Breast epithelium (tissue), 4 donors: ENCODE data around the gene SP2. TPM values are rescaled to one million over a fixed set of nuclear protein-coding genes. Genes with fewer than 3 reads are reported as not detected.
A peak's percentile ranks its signal among the peaks of the same experiment; 100 is the strongest.

Experiments used
- DNase-seq, 2 donors: peaks; one replicate each; pipeline ENCODE4 v3.0.0-alpha.2; 2019; ENCODE audit warnings: low spot score in 2 of 2
- H3K27ac ChIP-seq, 2 donors: fragments of 200-600 bp; sonication (generic) in 1 of 2; one replicate each; pipeline ENCODE4 v1.5.1; 2016 to 2019; ENCODE audit warnings: mild to moderate bottlenecking in 1 of 2
- H3K27me3 ChIP-seq, 2 donors: fragments of 200-600 bp; sonication (generic) in 1 of 2; one replicate each; pipeline versions ENCODE4 v1.5.1 to v1.6.0; 2017 to 2019; ENCODE audit warnings: control low read depth in 1 of 2, mild to moderate bottlenecking in 1 of 2
- H3K36me3 ChIP-seq: fragments of 200-600 bp; one replicate; pipeline ENCODE4 v1.5.1; 2019
- H3K4me1 ChIP-seq, 2 donors: fragments of 200-600 bp; sonication (generic); one replicate each; pipeline ENCODE4 v1.5.1; 2016 to 2019; ENCODE audit warnings: control low read depth in 1 of 2
- H3K4me3 ChIP-seq, 3 donors: fragments of 200-600 bp; sonication (generic); 1 replicate in 2 of 3; 2 replicates in 1 of 3; pipeline ENCODE4 v1.5.1; 2016 to 2019; ENCODE audit warnings: mild to moderate bottlenecking in 3 of 3, moderate library complexity in 2 of 3
- H3K9me3 ChIP-seq, 2 donors: fragments of 200-600 bp; sonication (generic) in 1 of 2; one replicate each; pipeline ENCODE4 v1.5.1; 2016 to 2019; ENCODE audit warnings: control low read depth in 1 of 2
- CTCF ChIP-seq, 3 donors: fragments of 450-650 bp; IDR thresholded peaks; one replicate each; pipeline ENCODE4 v1.5.1; 2016 to 2017; ENCODE audit warnings: antibody characterized with exemption in 3 of 3, mild to moderate bottlenecking in 3 of 3, moderate library complexity in 3 of 3
- POLR2A ChIP-seq: fragments of 450-650 bp; IDR thresholded peaks from one replicate; pipeline ENCODE4 v1.6.1; 2016; ENCODE audit warnings: antibody characterized with exemption, mild to moderate bottlenecking, moderate library complexity
- POLR2AphosphoS5 ChIP-seq, 3 donors: sonication (generic); formaldehyde crosslinking; IDR thresholded peaks; one replicate each; pipeline ENCODE4 v1.6.1; 2017; ENCODE audit warnings: antibody characterized with exemption in 3 of 3
- intact Hi-C: fragments of 100-400 bp; cut with DNase I; formaldehyde crosslinking; loops from one replicate; pipeline ENCODE4 v1.15.1; 2023; ENCODE audit warnings: low total_unique reads
- total RNA-seq, 3 donors: library from RNA; depleted of rRNA; stranded (reverse); fragments of >200 nt; gene quantifications; one replicate each; pipeline ENCODE4 v1.1.0, GENCODE V29; 2016

The SP2 gene
- total RNA-seq, 3 donors from 2014 or later, result 4.6 to 9.8 (median 5.6) TPM

DNA sequence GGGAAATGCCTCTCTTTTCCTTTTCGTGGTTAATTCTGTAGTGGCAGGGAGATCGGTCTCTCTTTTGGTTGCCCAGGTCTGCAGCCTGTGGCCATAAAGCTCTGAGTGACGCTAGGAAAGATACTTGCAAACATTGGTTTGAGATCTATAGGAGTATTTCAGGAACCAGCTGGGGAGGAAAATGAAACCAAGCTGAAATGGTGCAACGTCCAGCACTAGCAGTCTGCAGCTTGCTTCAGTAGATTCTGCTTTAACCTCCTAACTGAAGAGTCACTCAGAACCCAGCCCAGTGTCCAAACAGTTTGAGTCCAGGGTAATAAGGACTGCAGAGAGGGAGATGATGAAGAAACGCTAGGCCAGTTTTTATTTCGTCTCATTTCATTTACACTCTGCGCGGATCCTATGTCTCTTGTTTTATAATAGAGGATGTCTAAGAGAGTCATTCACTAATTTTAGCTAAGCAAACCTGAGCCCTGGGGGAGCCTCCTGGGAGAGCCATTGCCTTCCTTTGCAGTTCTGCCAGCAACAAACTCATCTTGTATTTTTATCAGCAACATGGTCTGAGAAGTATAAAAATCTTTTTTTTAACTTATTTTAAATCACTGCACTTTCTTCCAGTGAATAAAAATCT lies 12.0 kb downstream of the SP2 start:
- Histone ChIP-seq H3K27ac (peak overlapping the region; percentile 89 to 94), H3K36me3 (no peaks in the 10 kb centered on the region), H3K9me3 (no peaks in the 10 kb centered on the region), H3K4me1 (peaks cover 16 to 40% of the 10 kb centered on the region in 2 donors), H3K4me3 (peak overlapping the region in 2 of 3 donors; percentile 8 to 37), H3K27me3 (no peaks in the 10 kb centered on the region)
- TF ChIP-seq POLR2AphosphoS5 (IDR thresholded peaks at IDR 0.05), result no peak
- no peak for DNase-seq
- intact Hi-C loops, result no loop called here

DNA sequence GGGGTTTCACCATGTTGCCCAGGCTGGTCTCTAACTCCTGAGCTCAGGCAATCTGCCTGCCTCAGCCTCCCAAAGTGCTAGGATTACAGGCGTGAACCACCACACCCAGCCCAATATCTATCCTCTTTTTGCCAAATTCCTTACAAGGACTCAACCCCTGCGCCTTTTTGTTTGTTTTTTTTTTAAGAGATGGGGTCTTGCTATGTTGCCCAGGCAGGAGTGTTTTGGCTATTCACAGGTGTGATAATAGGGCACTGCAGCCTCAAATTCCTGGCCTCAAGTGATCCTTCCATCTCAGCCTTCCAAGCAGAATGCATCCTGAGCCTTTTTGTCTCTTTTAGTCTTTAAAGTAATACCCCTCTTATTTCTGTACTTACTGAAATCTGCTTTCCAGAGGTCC lies 17.0 kb downstream of the SP2 start:
- Histone ChIP-seq H3K4me1 (peaks cover 17 to 21% of the 10 kb centered on the region in 2 donors), H3K36me3 (no peaks in the 10 kb centered on the region), H3K9me3 (no peaks in the 10 kb centered on the region), H3K27ac (no peak overlapping the region), H3K4me3 (no peak overlapping the region), H3K27me3 (no peaks in the 10 kb centered on the region)
- intact Hi-C loops, result no loop called here
- TF ChIP-seq POLR2A (no peak), CTCF (IDR thresholded peaks at IDR 0.05) (no peak)
- DNase-seq, result no peak

GRCh38 chr17:47914306-47914948 lies 18.4 kb downstream of the SP2 start:
- H3K27me3 ChIP-seq, result no peaks in the 10 kb centered on the region
- peak overlapping the region; percentile 77 to 83 for H3K27ac ChIP-seq
- no peaks in the 10 kb centered on the region for H3K36me3 ChIP-seq

GRCh38 chr17:47915776-47916398 lies 19.9 kb downstream of the SP2 start:
- intact Hi-C loops, result no loop called here
- Histone ChIP-seq H3K4me3 (peak overlapping the region in 1 of 3 donors; percentile 23), H3K27me3 (no peaks in the 10 kb centered on the region), H3K36me3 (no peaks in the 10 kb centered on the region), H3K9me3 (no peaks in the 10 kb centered on the region), H3K4me1 (peaks cover 14 to 17% of the 10 kb centered on the region in 2 donors), H3K27ac (peak overlapping the region; percentile 83 to 89)
- DNase-seq, result peak in 1 of 2 donors; percentile 67
- TF ChIP-seq POLR2AphosphoS5 (IDR thresholded peaks at IDR 0.05), result no peak
- no peak for TF ChIP-seq POLR2A
- no peak for TF ChIP-seq CTCF (IDR thresholded peaks at IDR 0.05)

More at GRCh38 chr17:47914306-47914948, 18.4 kb downstream of the SP2 start:
- H3K4me3 ChIP-seq, result no peak overlapping the region
- TF ChIP-seq POLR2A (no peak), POLR2AphosphoS5 (IDR thresholded peaks at IDR 0.05) (no peak), CTCF (IDR thresholded peaks at IDR 0.05) (no peak)
- peak in 1 of 2 donors; percentile 81 for DNase-seq
- intact Hi-C loops, result no loop called here
- H3K9me3 ChIP-seq, result no peaks in the 10 kb centered on the region
- peaks cover 15 to 17% of the 10 kb centered on the region in 2 donors for H3K4me1 ChIP-seq

DNA sequence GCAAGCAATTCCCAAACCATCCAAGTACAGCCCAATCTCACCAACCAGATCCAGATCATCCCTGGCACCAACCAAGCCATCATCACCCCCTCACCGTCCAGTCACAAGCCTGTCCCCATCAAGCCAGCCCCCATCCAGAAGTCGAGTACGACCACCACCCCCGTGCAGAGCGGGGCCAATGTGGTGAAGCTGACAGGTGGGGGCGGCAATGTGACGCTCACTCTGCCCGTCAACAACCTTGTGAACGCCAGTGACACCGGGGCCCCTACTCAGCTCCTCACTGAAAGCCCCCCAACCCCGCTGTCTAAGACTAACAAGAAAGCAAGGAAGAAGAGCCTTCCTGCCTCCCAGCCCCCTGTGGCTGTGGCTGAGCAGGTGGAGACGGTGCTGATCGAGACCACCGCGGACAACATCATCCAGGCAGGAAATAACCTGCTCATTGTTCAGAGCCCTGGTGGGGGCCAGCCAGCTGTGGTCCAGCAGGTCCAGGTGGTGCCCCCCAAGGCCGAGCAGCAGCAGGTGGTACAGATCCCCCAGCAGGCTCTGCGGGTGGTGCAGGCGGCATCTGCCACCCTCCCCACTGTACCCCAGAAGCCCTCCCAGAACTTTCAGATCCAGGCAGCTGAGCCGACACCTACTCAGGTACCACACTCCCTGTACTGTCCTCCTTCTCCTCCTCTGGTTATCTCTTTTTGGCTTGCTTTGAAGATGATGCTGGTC lies 20.6 kb downstream of the SP2 start:
- Histone ChIP-seq H3K36me3 (no peaks in the 10 kb centered on the region), H3K27me3 (no peaks in the 10 kb centered on the region), H3K4me3 (no peak overlapping the region), H3K27ac (peak overlapping the region; percentile 83 to 89), H3K9me3 (no peaks in the 10 kb centered on the region), H3K4me1 (peaks cover 14 to 17% of the 10 kb centered on the region in 2 donors)
- no peak for TF ChIP-seq POLR2AphosphoS5 (IDR thresholded peaks at IDR 0.05)
- DNase-seq, result no peak
- intact Hi-C loops, result no loop called here
